Rectal smooth muscle tissue (tissue), 1 donor: ENCODE data around the gene TMEFF1.

Source experiments
- H3K27ac ChIP-seq: one replicate; pipeline ENCODE4 v1.7.0; 2013; ENCODE audit warnings: low read depth, low read length, inconsistent platforms
- H3K27me3 ChIP-seq: one replicate; pipeline ENCODE4 v1.7.0; 2013; ENCODE audit warnings: low read length; ENCODE audit not compliant: control insufficient read depth, insufficient read depth
- H3K36me3 ChIP-seq: one replicate; pipeline ENCODE4 v1.7.0; 2013; ENCODE audit warnings: low read length; ENCODE audit not compliant: control insufficient read depth, insufficient read depth
- H3K4me1 ChIP-seq: one replicate; pipeline ENCODE4 v1.7.0; 2013; ENCODE audit warnings: low read length; ENCODE audit not compliant: control insufficient read depth, insufficient read depth
- H3K4me3 ChIP-seq: one replicate; pipeline ENCODE4 v1.7.0; 2013; ENCODE audit warnings: low read length
- H3K9ac ChIP-seq: one replicate; pipeline ENCODE4 v1.7.0; 2013; ENCODE audit warnings: low read length

The TMEFF1 gene

GRCh38 chr9:100605405-100605804 lies 132.5 kb downstream of the TMEFF1 start:
- H3K9ac ChIP-seq, result no peak overlapping the region
- H3K36me3 ChIP-seq, result no peaks in the 10 kb centered on the region
- no peak overlapping the region for H3K27ac ChIP-seq
- H3K4me3 ChIP-seq, result no peak overlapping the region
- no peaks in the 10 kb centered on the region for H3K27me3 ChIP-seq
- no peaks in the 10 kb centered on the region for H3K4me1 ChIP-seq

- no peak overlapping the region for H3K27ac ChIP-seq
- H3K27me3 ChIP-seq, result no peaks in the 10 kb centered on the region
- no peaks in the 10 kb centered on the region for H3K4me1 ChIP-seq
- no peaks in the 10 kb centered on the region for H3K36me3 ChIP-seq
- H3K4me3 ChIP-seq, result no peak overlapping the region
- no peak overlapping the region for H3K9ac ChIP-seq
Measured at GRCh38 chr9:100619194-100619593, 146.2 kb downstream of the TMEFF1 start.

- Histone ChIP-seq H3K4me3 (no peak overlapping the region), H3K36me3 (no peaks in the 10 kb centered on the region), H3K27me3 (no peaks in the 10 kb centered on the region), H3K4me1 (no peaks in the 10 kb centered on the region), H3K9ac (no peak overlapping the region), H3K27ac (no peak overlapping the region)
Measured at GRCh38 chr9:100619665-100620064, 146.7 kb downstream of the TMEFF1 start.

DNA sequence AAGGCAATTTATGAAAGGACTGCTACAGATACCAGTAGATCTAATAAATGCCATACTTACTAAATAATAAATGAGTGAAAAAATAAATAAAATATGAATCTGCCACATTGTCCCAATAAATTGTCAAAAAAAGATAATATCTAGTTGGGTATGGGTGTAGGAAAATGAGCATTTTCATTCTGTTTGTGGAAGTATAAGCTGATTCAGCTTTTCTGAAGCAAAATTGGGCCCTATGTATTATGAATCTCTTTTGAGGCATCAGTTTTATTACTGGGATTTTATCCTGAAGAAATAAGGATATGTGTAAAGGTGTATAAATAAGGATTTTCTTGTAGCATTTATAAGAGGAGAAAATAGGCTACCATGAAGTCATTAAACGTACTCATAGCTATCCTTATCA lies 151.0 kb downstream of the TMEFF1 start:
- H3K4me3 ChIP-seq, result no peak overlapping the region
- no peak overlapping the region for H3K9ac ChIP-seq
- no peaks in the 10 kb centered on the region for H3K4me1 ChIP-seq

DNA sequence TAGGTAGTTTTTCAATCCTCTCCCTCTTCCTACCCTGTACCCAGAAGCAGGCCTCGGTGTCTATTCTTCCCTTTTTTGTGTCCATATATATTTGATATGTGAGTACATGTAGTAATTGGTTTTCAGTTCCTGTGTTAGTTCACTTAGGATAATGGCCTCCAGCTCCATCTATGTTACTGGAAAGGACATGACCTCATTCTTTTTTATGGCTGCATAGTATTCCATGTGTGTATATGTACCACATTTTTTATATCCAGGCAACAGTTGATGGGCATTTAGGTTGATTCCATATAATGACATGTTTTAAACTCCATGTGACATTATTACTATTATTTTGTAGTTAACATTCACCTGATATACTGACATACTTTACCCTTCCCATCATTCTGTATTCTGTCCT lies 154.0 kb downstream of the TMEFF1 start:
- H3K36me3 ChIP-seq, result no peaks in the 10 kb centered on the region
- no peaks in the 10 kb centered on the region for H3K4me1 ChIP-seq
- no peak overlapping the region for H3K9ac ChIP-seq
- H3K4me3 ChIP-seq, result no peak overlapping the region
- H3K27ac ChIP-seq, result no peak overlapping the region
- H3K27me3 ChIP-seq, result no peaks in the 10 kb centered on the region

More for the DNA sequence above, 151.0 kb downstream of the TMEFF1 start:
- no peaks in the 10 kb centered on the region for H3K27me3 ChIP-seq
- H3K36me3 ChIP-seq, result no peaks in the 10 kb centered on the region
- no peak overlapping the region for H3K27ac ChIP-seq
